ENCODE measurements around the gene KIAA1549. TPM values are rescaled to one million over a fixed set of nuclear protein-coding genes. Genes with fewer than 3 reads are reported as not detected.

KIAA1549 gene
- total and polyA plus RNA-seq, 9 of the 15 experiments (the other 6 are each of a cell fraction or from before 2014, with no cell fraction given), result 0.01 to 0.29 (median 0.07) TPM

DNA sequence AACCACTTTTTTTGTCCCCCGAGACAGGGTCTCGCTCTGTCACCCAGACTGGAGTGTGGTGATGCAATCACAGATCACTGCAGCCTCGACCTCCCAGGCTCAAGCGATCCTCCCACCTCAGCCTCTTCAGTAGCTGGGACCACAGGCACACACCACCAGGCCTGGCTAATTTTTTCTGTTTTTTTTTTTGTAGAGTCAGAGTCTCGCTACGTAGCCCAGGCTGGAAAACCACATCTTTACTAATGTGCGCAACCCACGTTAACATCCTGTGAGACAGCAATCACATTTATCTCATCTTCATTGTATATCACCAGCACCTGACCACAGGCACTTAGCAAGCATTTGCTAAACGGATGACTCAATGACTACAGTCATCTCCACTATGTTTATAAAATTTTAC is 105.4 kb downstream of the KIAA1549 start:
- no peaks in the 10 kb centered on the region for H3K79me2 ChIP-seq (ENCODE audit: control insufficient read depth, insufficient read depth, low read length)
- H3K9me1 ChIP-seq (ENCODE audit: control insufficient read depth, insufficient read depth, low read length), result peaks cover 1% of the 10 kb centered on the region
- no peak overlapping the region for H3K4me3 ChIP-seq
- no TSS peak for BruUV-seq (replicated peaks)
- H4K20me1 ChIP-seq (replicated peaks; ENCODE audit: control insufficient read depth, insufficient read depth, low read length), result no peaks in the 10 kb centered on the region
- no peak for DNase-seq (ENCODE audit: extremely low read depth in 1 of 4, low spot score in 3 of 4)
- POLR2A ChIA-PET, result interaction anchor here (0.6 kb wide), 2 partner anchors 32 to 112 kb away, joined by 3 to 4 read pairs; no protein-coding TSS in a partner anchor
- no peak overlapping the region for H3K27ac ChIP-seq (ENCODE audit: extremely low read depth, low read depth, low read length)
- in situ Hi-C loops (cut with MboI), result no loop called here
- intact Hi-C loops (cut with micrococcal nuclease), result no loop called here
- H3K4me2 ChIP-seq (ENCODE audit: insufficient read depth, low read length), result no peak overlapping the region
- no peak for FAIRE-seq
- H3K9ac ChIP-seq (ENCODE audit: insufficient read depth in 1 of 2, low read depth in 2 of 2, low read length in 2 of 2), result no peak overlapping the region
- peaks cover 0 to 5% of the 10 kb centered on the region in 2 experiments; a peak in 2 of 5 replicates for H3K4me1 ChIP-seq (replicated peaks in 1 of 2; ENCODE audit: control insufficient read depth in 2 of 2, insufficient read depth in 2 of 2, low read length in 2 of 2)
- ATAC-seq, result no peak
- CTCF ChIA-PET (ENCODE audit: low intra/inter-chr PET ratio), result no interaction called here
- H3K27me3 ChIP-seq (ENCODE audit: control insufficient read depth in 2 of 2, insufficient read depth in 2 of 2, low read length in 2 of 2), result peaks cover 21 to 43% of the 10 kb centered on the region in 2 experiments; a peak in 3 of 5 replicates
- H2AFZ ChIP-seq (ENCODE audit: low read depth, low read length), result no peak overlapping the region
- WGBS (ENCODE audit: insufficient coverage, low coverage, missing lambda C conversion rate), result 2% methylated on average over 9 of the region's 9 CpGs
- no peaks in the 10 kb centered on the region for H3K9me3 ChIP-seq (replicated peaks; ENCODE audit: control insufficient read depth, insufficient read depth, low read depth, low read length)
- H3K36me3 ChIP-seq (ENCODE audit: control insufficient read depth, insufficient read depth, low read length), result no peaks in the 10 kb centered on the region
- TF ChIP-seq EGR1 (conservative IDR thresholded peaks at IDR 0.05) (no peak), ZBTB17 (CRISPR knock-in tag; IDR thresholded peaks at IDR 0.05) (no peak), RFX1 (IDR thresholded peaks at IDR 0.05) (no peak), ZKSCAN1 (IDR thresholded peaks at IDR 0.05; ENCODE audit: low read depth, low read length) (no peak), SMAD2 (IDR thresholded peaks at IDR 0.05; ENCODE audit: low read depth, low read length) (no peak), SRF (CRISPR knock-in tag; IDR thresholded peaks at IDR 0.05) (no peak), ZNF24 (IDR thresholded peaks at IDR 0.05) (peak; percentile 52; the same call in 1 of the 2 replicates), EP400 (IDR thresholded peaks at IDR 0.05) (no peak), JUND (IDR thresholded peaks at IDR 0.05; ENCODE audit: borderline replicate concordance, low read depth, low read length) (peak; percentile 39; the same call in 1 of the 2 replicates), JUND (tag; IDR thresholded peaks at IDR 0.05; ENCODE audit: borderline replicate concordance, low read depth, low read length) (peak; percentile 51; the same call in 1 of the 3 replicates), SRSF3 (IDR thresholded peaks at IDR 0.05; ENCODE audit: insufficient read depth, low read length) (no peak), MEF2D (tag; conservative IDR thresholded peaks at IDR 0.05; ENCODE audit: low read depth) (no peak), ZNF766 (CRISPR knock-in tag; conservative IDR thresholded peaks at IDR 0.05) (no peak), ZNF232 (CRISPR knock-in tag; IDR thresholded peaks at IDR 0.05) (no peak), FIP1L1 (IDR thresholded peaks at IDR 0.05; ENCODE audit: low read depth, low read length, poor library complexity, severe bottlenecking) (no peak), CAMTA2 (CRISPR knock-in tag; conservative IDR thresholded peaks at IDR 0.05) (no peak), RBM25 (IDR thresholded peaks at IDR 0.05; ENCODE audit: low read depth, low read length, severe bottlenecking) (no peak)
- TF ChIP-seq, protein P1, sequence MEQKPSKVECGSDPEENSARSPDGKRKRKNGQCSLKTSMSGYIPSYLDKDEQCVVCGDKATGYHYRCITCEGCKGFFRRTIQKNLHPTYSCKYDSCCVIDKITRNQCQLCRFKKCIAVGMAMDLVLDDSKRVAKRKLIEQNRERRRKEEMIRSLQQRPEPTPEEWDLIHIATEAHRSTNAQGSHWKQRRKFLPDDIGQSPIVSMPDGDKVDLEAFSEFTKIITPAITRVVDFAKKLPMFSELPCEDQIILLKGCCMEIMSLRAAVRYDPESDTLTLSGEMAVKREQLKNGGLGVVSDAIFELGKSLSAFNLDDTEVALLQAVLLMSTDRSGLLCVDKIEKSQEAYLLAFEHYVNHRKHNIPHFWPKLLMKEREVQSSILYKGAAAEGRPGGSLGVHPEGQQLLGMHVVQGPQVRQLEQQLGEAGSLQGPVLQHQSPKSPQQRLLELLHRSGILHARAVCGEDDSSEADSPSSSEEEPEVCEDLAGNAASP (IDR thresholded peaks at IDR 0.05), result no peak
- TF ChIP-seq, protein P2, sequence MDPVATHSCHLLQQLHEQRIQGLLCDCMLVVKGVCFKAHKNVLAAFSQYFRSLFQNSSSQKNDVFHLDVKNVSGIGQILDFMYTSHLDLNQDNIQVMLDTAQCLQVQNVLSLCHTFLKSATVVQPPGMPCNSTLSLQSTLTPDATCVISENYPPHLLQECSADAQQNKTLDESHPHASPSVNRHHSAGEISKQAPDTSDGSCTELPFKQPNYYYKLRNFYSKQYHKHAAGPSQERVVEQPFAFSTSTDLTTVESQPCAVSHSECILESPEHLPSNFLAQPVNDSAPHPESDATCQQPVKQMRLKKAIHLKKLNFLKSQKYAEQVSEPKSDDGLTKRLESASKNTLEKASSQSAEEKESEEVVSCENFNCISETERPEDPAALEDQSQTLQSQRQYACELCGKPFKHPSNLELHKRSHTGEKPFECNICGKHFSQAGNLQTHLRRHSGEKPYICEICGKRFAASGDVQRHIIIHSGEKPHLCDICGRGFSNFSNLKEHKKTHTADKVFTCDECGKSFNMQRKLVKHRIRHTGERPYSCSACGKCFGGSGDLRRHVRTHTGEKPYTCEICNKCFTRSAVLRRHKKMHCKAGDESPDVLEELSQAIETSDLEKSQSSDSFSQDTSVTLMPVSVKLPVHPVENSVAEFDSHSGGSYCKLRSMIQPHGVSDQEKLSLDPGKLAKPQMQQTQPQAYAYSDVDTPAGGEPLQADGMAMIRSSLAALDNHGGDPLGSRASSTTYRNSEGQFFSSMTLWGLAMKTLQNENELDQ (CRISPR knock-in tag; IDR thresholded peaks at IDR 0.05; ENCODE audit: borderline replicate concordance), result no peak
- TF ChIP-seq, protein P3, sequence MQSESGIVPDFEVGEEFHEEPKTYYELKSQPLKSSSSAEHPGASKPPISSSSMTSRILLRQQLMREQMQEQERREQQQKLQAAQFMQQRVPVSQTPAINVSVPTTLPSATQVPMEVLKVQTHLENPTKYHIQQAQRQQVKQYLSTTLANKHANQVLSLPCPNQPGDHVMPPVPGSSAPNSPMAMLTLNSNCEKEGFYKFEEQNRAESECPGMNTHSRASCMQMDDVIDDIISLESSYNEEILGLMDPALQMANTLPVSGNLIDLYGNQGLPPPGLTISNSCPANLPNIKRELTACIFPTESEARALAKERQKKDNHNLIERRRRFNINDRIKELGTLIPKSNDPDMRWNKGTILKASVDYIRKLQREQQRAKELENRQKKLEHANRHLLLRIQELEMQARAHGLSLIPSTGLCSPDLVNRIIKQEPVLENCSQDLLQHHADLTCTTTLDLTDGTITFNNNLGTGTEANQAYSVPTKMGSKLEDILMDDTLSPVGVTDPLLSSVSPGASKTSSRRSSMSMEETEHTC (IDR thresholded peaks at IDR 0.05), result 0 out of 2 replicates have a peak, but pooled peaks have one; percentile 15
